ENCODE measurements around the gene KLF11. TPM values are rescaled to one million over a fixed set of nuclear protein-coding genes. Genes with fewer than 3 reads are reported as not detected.
"Not testable (repeated sequence)": the region's sequence is repeated elsewhere in the genome, so short reads cannot be mapped to it uniquely, and the experiment has no call there.

KLF11 gene
- total RNA-seq, 1 donor from 2014 or later: 7.8 TPM

DNA sequence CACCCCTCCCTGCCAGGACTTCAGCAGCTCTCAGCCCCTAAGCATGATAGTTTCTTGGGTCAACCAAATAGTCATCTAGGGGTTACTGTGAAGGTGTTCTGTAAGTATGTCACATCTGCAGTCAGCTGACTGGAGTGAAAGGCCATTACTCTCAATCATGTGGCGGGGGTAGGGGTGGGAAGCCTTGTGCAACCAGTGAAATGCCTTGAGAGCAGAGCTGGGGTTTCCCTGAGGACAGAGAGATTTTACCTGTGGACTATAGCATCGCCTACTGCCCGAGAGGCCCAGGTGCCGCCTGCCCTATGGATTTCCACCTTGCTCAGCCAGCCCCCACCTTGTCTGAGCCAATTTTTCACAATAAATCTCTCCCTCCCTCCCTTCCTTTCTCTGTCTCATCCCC lies 20.9 kb upstream of the KLF11 start:
- no peaks in the 10 kb centered on the region for H3K27me3 Mint-ChIP-seq (ENCODE audit: insufficient read depth)
- intact Hi-C loops (cut with micrococcal nuclease): no loop called here
- no peaks in the 10 kb centered on the region for H3K4me1 Mint-ChIP-seq (ENCODE audit: low read depth)
- no peak overlapping the region for H3K27ac Mint-ChIP-seq
- no peak overlapping the region for H3K4me3 Mint-ChIP-seq
- DNase-seq (ENCODE audit: low spot score): no peak
- no peaks in the 10 kb centered on the region for H3K9me3 Mint-ChIP-seq
- H3K36me3 Mint-ChIP-seq (ENCODE audit: low read depth): no peaks in the 10 kb centered on the region

DNA sequence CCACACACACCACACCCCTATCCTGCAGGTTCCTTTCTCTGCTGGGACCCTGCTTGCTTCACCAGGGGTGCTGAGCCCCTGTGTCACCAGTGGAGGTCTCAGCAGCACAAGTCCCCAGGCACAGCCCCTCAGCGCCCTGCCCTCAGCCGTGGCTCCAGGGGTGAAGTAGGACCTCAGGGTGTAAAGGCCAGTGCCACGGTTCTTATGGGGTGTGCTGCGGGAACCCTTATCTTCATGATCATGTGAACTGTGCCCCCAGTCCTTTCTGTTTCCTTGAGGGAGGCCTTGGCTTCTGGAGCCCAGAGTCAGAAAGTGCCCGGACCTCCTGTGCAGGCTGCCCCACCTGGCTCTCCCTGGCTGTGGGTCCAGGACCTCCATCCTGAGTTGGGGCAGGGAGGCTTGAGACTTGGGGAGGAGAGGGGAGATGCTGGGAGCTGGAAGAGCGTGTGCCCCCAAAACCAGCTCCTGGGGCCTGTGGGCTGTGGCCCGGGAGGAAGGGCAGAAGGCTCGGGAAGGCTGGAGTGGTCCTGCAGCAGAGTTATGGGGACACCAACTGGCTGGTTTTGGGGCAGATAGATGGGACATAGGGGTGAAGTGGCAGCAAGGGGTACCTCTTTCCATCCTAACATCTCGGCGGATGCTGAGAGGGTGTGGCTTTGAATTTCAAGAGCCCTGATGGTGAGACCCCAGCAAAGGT lies 20.2 kb upstream of the KLF11 start:
- Mint-ChIP-seq H3K27ac (no peak overlapping the region), H3K9me3 (no peaks in the 10 kb centered on the region), H3K4me3 (no peak overlapping the region), H3K36me3 (ENCODE audit: low read depth) (no peaks in the 10 kb centered on the region), H3K27me3 (ENCODE audit: insufficient read depth) (peaks cover 2% of the 10 kb centered on the region), H3K4me1 (ENCODE audit: low read depth) (no peaks in the 10 kb centered on the region)
- intact Hi-C loops (cut with micrococcal nuclease): no loop called here
- DNase-seq (ENCODE audit: low spot score): no peak

DNA sequence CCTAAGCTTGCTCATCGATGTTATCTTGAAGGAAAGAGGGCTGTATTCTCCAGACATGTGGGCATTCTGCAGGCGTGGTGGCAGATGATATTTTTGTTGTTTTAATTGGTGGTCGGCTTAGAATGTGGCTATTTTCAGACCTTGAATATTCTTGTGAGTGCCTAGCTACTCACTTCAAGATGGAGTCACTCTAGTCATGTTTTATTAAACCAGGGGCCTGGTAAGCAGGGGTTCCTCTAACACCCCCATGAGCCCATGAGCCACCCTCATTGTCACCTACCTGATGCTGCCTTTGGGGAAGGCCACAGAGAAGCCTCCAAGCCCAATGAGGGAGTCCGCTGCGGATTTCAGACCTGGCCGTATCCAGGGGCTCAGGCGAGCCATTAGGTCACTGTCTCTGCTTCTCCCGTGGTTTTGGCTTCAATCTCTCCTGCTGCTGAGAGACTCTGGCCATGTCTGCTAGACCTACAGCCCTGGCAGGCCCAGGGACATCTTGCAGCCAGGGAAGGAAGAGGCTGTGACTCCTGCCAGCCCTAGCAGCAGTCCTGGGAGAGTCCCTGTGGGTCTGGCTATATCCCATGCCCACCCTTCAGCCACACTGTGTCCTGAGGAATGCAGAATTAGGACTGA lies 16.3 kb upstream of the KLF11 start:
- Mint-ChIP-seq H3K27me3 (ENCODE audit: insufficient read depth) (peaks cover 4% of the 10 kb centered on the region), H3K27ac (no peak overlapping the region), H3K4me1 (ENCODE audit: low read depth) (peaks cover 21% of the 10 kb centered on the region), H3K36me3 (ENCODE audit: low read depth) (no peaks in the 10 kb centered on the region), H3K4me3 (no peak overlapping the region), H3K9me3 (no peaks in the 10 kb centered on the region)
- DNase-seq (ENCODE audit: low spot score): no peak
- intact Hi-C loops (cut with micrococcal nuclease): no loop called here

DNA sequence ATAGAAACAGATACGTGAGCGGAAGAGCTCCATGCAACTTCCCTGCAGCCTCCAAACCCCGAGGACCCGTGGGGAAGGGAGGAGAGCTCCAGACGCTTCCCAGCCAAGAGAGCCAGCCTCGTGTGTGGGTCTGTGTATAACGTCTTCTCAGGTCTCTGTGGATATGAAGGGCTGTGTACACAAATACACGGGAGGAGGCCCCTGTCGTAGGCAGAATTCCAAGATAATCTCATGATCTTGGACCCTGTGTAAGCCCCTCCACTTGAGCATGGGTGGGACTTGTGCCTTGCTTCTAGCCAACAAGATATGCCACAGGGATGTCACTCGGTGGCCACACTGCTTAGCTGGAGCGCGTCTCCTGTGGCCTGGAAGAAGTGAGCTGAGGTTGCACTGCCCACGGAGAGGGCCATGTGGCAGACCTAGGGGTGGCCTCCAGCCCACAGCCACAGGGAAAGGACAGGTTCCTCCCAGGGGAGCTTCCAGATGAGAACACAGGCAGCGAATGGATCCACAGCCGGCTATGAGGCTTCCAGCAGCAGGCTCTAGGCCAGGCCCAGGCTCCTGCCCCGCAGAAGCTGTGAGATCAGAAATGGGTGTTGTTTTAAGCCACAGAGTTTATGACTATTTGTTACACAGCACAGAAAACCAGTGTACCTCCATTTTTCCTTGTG lies 15.6 kb upstream of the KLF11 start:
- Mint-ChIP-seq H3K9me3 (no peaks in the 10 kb centered on the region), H3K4me1 (ENCODE audit: low read depth) (peaks cover 21% of the 10 kb centered on the region), H3K27me3 (ENCODE audit: insufficient read depth) (peaks cover 4% of the 10 kb centered on the region), H3K36me3 (ENCODE audit: low read depth) (no peaks in the 10 kb centered on the region), H3K4me3 (no peak overlapping the region), H3K27ac (no peak overlapping the region)
- DNase-seq (ENCODE audit: low spot score): no peak
- intact Hi-C loops (cut with micrococcal nuclease): no loop called here

DNA sequence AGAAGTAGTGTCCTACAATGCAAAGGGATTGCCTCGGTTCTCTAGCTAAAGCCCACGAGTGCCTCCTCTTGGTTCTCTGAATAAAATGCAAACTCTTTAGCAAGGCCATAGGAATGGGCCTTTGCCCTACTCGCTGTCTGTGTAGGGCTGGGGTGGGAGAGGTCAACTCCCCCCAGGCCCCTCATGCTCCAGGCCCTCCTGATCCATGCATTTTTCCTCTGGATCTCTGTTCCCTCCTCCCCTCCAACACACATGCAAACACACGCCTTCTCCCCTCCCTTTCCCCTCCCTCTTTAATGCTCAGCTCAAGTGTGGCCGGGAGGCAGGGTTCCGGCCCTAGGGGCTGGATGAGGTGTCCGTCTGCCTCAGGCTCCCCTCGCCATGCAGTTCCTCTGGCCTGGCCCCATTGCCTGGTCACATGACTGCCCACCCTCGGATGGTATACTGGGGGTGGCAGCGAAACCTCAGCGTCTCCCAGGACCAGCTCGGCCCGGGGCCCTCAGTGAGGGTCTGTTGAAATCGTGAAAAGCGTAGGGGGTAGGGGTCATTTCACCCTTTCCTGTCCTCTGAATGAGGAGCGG lies 14.9 kb upstream of the KLF11 start:
- Mint-ChIP-seq H3K9me3 (no peaks in the 10 kb centered on the region), H3K27ac (no peak overlapping the region), H3K4me1 (ENCODE audit: low read depth) (peaks cover 21% of the 10 kb centered on the region), H3K27me3 (ENCODE audit: insufficient read depth) (peaks cover 4% of the 10 kb centered on the region), H3K36me3 (ENCODE audit: low read depth) (no peaks in the 10 kb centered on the region), H3K4me3 (no peak overlapping the region)
- intact Hi-C loops (cut with micrococcal nuclease): no loop called here
- DNase-seq (ENCODE audit: low spot score): no peak

DNA sequence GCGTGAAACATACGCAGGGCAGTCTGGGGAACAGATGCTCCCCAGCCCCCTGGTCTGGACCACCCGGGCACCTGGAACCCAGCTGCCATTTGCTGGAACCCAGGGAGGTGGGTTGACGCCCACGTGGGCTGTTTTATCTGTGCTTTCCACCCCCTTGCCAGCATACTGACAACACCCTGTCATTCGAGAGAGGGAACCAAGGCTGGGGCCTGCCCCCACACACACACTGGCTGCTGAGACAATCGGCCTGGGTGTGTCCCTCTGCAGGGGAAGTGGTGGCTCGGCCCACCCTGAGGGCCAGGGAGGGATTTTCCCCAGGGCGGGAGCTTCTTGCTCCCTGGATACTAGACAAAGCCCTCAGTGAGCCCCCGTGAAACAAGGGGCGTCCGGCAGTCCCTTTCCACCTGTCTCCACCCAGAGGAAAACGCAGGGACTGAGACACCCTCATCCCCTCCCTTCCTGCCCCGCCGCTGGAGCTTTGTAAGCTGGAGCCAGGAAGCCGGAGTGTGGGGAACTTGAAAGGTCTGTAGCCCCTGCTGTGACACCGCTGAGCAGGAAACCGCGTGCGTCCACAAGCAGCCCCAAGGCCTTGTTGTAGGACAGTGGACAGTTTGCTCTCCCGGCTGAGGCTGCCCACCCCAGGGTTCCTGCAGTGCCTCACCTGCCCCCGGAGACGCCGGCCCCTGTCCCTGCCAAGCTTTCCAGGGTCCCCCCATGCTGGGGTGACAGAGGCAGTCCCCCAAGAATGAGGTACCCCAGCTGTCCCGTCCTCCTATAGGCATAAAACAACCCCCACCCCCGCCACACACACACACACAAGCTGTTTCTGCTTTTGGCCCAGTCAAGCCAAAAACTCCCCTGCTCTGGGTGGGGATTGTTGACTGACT lies 14.1 kb upstream of the KLF11 start:
- H3K9me3 Mint-ChIP-seq: no peaks in the 10 kb centered on the region
- intact Hi-C loops (cut with micrococcal nuclease): no loop called here
- H3K27ac Mint-ChIP-seq: peak overlapping the region; percentile 44
- H3K36me3 Mint-ChIP-seq (ENCODE audit: low read depth): no peaks in the 10 kb centered on the region
- DNase-seq (ENCODE audit: low spot score): peak; percentile 53
- H3K4me3 Mint-ChIP-seq: peak overlapping the region; percentile 42
- peaks cover 21% of the 10 kb centered on the region for H3K4me1 Mint-ChIP-seq (ENCODE audit: low read depth)
- peaks cover 4% of the 10 kb centered on the region for H3K27me3 Mint-ChIP-seq (ENCODE audit: insufficient read depth)

DNA sequence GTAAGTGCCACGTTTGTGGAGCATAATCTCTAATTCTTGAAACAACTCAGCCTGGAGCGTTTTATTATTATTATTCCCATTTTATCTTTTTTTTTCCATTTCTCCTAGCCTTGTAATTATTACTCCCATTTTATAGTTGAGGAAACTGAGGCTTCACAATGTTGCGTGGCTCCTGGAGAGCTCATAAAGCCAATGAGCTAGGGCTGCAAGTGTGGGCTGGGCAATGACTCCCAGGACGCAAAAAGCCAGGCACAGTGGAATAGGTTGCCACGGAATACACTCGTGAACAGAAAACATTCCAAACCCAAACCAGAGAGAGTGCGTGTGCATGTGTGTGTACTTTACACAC lies 13.5 kb upstream of the KLF11 start:
- intact Hi-C loops (cut with micrococcal nuclease): no loop called here
- DNase-seq (ENCODE audit: low spot score): no peak
- Mint-ChIP-seq H3K4me3 (peak overlapping the region; percentile 28), H3K4me1 (ENCODE audit: low read depth) (peaks cover 24% of the 10 kb centered on the region), H3K36me3 (ENCODE audit: low read depth) (no peaks in the 10 kb centered on the region), H3K27ac (peak overlapping the region; percentile 44), H3K27me3 (ENCODE audit: insufficient read depth) (peaks cover 7% of the 10 kb centered on the region), H3K9me3 (no peaks in the 10 kb centered on the region)

DNA sequence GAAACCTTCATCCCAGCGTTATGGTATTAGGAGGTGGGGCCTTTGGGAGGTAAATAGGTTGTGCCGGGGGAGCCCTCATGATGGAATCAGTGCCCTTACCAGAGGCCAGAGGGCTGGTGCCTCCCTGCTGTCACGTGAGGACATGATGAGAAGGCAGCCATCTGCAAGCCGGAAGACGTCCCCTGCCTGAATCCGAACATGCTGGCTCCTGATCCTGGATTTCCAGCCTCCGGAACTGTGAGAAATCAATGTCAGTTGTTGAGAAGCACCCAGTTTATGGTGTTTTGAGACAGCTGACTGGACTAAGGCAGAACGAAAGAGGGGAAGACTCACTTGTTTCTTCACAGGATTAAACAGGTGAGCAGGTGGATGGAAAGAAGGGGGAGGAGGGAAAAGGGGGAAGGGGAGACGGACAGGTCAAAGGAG lies 13.0 kb upstream of the KLF11 start:
- intact Hi-C loops (cut with micrococcal nuclease): no loop called here
- Mint-ChIP-seq H3K4me1 (ENCODE audit: low read depth) (peaks cover 27% of the 10 kb centered on the region), H3K27ac (no peak overlapping the region), H3K4me3 (peak overlapping the region; percentile 28), H3K36me3 (ENCODE audit: low read depth) (no peaks in the 10 kb centered on the region), H3K27me3 (ENCODE audit: insufficient read depth) (peaks cover 11% of the 10 kb centered on the region), H3K9me3 (no peaks in the 10 kb centered on the region)
- no peak for DNase-seq (ENCODE audit: low spot score)

DNA sequence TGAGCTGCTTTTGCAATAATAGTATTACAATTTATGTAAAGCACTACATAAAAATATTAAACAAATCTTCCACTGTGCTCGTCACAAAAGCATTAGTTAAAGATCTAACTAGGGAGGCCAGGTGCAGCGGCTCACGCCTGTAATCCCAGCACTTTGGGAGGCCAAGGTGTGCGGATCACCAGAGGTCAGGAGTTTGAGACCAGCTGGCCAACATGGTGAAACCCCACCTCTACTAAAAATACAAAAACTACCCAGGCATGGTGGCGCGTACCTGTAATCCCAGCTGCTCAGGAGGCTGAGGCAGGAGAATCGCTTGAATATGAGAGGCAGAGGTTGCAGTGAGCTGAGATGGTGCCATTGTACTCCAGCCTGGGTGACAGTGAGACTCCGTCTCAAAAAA lies 12.6 kb upstream of the KLF11 start:
- intact Hi-C loops (cut with micrococcal nuclease); H3K9me3 Mint-ChIP-seq; DNase-seq (ENCODE audit: low spot score); H3K36me3 Mint-ChIP-seq (ENCODE audit: low read depth); H3K4me3 Mint-ChIP-seq; H3K27ac Mint-ChIP-seq: not testable (repeated sequence)
- Mint-ChIP-seq H3K27me3 (ENCODE audit: insufficient read depth) (peaks cover 11% of the 10 kb centered on the region), H3K4me1 (ENCODE audit: low read depth) (peaks cover 31% of the 10 kb centered on the region)

DNA sequence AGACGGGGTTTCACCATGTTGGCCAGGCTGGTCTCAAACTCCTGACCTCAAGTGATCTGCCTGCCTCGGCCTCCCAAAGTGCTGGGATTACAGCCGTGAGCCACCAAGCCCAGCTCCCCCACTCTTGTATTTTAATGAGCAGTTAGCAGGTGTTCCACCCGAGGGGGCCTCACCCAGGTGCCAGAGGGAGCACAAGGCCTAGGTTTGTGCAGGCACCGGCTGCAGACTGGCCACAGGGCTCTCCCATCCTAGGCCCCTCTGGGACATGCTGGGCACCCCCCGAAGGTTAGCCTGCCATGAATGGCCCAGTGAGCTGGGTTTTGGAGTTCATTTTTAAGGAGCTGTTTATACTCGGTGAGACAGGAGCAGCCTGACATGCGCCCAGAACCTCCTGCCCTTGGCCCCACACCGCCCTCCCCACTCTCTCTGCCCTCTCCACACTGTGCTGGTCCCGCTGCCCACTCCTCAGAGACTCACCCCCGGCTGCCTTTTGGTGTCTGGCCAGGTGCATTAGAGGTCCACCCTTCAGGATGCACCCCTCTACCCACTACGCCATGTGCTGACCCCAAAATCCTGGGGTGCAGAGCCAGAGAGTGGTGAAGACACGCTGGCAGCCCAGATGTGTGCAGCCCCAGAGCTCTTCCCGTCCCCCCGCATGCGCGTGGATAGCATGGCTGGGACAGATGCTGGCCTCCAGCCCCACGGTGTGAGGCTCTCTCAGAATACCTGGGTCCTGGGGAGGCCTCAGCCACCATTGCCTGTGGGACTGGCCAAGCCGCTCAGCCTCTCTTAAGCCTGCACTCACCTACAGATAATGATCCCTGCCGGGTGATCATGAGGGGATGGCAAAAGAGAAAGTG lies 11.2 kb upstream of the KLF11 start:
- Mint-ChIP-seq H3K9me3 (no peaks in the 10 kb centered on the region), H3K36me3 (ENCODE audit: low read depth) (no peaks in the 10 kb centered on the region), H3K27me3 (ENCODE audit: insufficient read depth) (peaks cover 11% of the 10 kb centered on the region), H3K4me1 (ENCODE audit: low read depth) (peaks cover 34% of the 10 kb centered on the region), H3K27ac (no peak overlapping the region), H3K4me3 (no peak overlapping the region)
- intact Hi-C loops (cut with micrococcal nuclease): no loop called here
- no peak for DNase-seq (ENCODE audit: low spot score)

DNA sequence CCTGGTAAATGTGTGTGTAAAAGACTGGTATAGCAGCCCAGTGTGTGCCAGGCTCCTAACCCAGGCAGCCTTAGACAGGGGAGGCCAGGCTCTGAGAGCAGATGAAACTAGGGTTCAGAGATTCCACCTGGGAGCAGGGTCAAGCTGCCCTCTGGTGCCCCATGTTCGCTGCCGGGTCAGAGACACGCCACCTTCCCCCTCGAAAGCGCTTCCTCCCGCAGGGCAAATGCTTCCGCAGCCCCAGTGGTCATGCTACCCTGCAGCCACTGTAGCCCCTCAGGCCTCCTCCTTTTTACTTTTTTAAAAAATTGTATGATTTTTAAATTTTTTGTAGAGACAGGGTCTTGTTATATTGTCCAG lies 10.6 kb upstream of the KLF11 start:
- Mint-ChIP-seq H3K4me1 (ENCODE audit: low read depth) (peaks cover 34% of the 10 kb centered on the region), H3K27ac (no peak overlapping the region), H3K36me3 (ENCODE audit: low read depth) (no peaks in the 10 kb centered on the region), H3K9me3 (no peaks in the 10 kb centered on the region), H3K4me3 (no peak overlapping the region), H3K27me3 (ENCODE audit: insufficient read depth) (peaks cover 9% of the 10 kb centered on the region)
- no peak for DNase-seq (ENCODE audit: low spot score)
- intact Hi-C loops (cut with micrococcal nuclease): no loop called here
